Ramos (cell line): Measurements from ENCODE around the gene ZNF3.

Experiments used
- in situ Hi-C: fragments of 300-500 bp; cut with MboI; formaldehyde crosslinking; loops from one replicate; pipeline ENCODE4 v1.14.3; 2022; ENCODE audit warnings: low sequenced_read_pairs; ENCODE audit not compliant: unreplicated experiment

Gene ZNF3

GRCh38 chr7:100081535-100082102 is at the start of gene ZNF3:
Gene ZNF3 (minus strand): TSS chr7:100081723. CDS start chr7:100077357, 4,366 bp downstream.
- in situ Hi-C loops, result no loop called here

GRCh38 chr7:100130608-100131453 is 49.3 kb upstream of the ZNF3 start:
- in situ Hi-C loops, result loop anchor here (5.0 kb wide), 1 partner anchor 276 kb away; no protein-coding TSS in a partner anchor

DNA sequence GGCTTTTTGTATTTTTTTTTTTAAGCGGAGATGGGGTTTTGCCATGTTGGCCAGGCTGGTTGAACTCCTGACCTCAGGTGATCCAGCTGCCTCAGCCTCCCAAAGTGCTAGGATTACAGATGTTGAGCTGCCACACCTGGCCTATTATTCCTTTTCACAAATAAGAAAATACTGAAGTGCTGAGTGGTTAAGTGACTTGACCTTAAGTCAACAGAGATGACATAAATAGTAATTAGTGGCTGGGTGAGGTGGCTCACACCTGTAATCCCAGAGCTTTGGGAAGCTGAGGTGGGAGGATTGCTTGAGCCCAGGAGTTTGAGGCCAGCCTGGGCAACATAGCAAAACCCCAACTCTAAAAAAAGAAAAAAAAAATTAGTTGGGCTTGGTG is 48.7 kb upstream of the ZNF3 start:
- in situ Hi-C loops, result loop anchor here (5.0 kb wide), 1 partner anchor 277 kb away; no protein-coding TSS in a partner anchor

GRCh38 chr7:100128637-100128963 is 47.1 kb upstream of the ZNF3 start:
- in situ Hi-C loops, result loop anchor here (5.0 to 10.0 kb wide), 3 partner anchors 136 to 224 kb away; partner anchors contain the start of gene TRIM4

DNA sequence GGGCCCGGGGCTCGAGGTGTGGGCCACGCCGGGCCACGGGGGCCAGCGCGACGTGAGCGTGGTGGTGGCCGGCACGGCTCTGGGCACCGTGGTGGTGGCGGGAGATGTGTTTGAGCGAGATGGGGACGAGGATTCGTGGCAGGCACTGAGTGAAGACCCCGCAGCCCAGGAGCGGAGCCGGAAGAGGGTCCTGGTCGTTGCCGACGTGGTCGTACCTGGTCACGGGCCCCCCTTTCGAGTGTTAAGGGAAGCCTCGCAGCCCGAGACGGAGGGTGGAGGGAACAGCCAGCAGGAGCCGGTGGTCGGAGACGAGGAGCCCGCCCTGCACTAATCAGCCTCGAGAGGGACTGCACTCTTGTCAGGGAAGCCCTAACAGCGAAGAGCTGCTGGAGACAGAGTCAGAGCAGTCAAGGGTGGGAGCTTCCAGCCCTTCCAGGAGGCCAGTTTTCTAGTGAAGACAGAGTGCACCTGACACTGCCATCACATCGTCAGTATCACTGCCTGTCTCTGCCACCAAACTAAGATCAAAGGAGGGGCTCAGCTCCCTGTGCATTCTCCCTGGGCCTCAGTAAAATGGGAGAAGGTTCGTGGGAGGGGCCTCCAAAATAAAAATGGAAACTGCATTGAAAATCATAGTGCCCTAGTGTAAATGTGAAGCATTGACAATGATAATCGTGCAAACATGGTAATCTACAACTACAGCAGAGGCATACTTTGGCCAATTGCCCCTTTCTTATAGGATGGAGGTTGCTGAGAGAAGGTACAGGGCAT is 46.5 kb upstream of the ZNF3 start:
- in situ Hi-C loops, result loop anchor here (5.0 to 10.0 kb wide), 3 partner anchors 136 to 224 kb away; partner anchors contain the start of gene TRIM4

DNA sequence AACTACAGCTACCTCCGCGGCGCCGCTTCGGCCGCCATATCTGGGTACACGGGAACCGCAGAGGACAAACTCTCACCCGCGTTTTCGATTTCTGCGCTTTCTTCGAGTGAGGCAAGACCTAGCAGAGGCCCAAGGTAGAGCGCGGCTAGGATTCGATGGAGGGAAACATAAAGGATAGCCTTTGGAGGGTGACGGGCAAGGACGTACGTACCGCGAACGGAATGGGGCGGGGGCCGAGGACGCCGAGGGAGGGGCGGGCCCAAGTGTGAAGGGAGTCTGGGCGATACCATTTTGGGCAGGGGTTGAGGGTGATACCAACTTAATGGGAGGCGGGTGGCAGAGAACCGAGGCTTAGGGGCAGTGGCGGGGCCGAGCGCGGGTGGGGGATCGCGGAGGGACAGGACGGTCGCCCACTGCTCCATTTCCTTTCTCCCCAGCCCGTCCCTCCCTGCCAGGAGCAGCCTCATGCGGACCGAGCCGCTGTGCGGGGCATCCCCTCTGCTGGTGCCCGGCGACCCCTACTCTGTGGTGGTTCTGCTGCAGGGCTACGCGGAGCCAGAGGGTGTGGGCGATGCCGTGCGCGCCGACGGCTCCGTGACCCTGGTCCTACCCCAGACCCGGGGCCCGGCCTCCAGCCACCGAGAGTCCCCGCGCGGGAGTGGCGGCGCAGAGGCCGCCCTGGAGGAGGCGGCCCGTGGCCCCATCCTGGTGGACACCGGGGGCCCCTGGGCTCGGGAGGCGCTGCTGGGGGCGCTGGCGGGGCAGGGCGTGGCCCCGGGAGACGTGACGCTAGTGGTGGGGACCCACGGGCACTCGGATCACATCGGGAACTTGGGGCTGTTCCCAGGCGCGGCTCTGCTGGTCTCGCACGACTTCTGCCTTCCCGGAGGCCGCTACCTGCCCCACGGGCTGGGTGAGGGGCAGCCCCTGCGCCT is 45.7 kb upstream of the ZNF3 start, which contains the start of gene MBLAC1:
TSS of gene MBLAC1 (plus strand) at position 37 of the 935 bp plus-strand sequence. CDS start at position 466, 429 bp downstream.
- in situ Hi-C loops, result loop anchor here (5.0 to 10.0 kb wide), 3 partner anchors 135 to 225 kb away; partner anchors contain the start of gene TRIM4

- in situ Hi-C loops, result loop anchor here (5.0 to 10.0 kb wide), 3 partner anchors 134 to 226 kb away; partner anchors contain the start of gene TRIM4
These were observed 44.9 kb upstream of the ZNF3 start for GRCh38 chr7:100126239-100126930.

DNA sequence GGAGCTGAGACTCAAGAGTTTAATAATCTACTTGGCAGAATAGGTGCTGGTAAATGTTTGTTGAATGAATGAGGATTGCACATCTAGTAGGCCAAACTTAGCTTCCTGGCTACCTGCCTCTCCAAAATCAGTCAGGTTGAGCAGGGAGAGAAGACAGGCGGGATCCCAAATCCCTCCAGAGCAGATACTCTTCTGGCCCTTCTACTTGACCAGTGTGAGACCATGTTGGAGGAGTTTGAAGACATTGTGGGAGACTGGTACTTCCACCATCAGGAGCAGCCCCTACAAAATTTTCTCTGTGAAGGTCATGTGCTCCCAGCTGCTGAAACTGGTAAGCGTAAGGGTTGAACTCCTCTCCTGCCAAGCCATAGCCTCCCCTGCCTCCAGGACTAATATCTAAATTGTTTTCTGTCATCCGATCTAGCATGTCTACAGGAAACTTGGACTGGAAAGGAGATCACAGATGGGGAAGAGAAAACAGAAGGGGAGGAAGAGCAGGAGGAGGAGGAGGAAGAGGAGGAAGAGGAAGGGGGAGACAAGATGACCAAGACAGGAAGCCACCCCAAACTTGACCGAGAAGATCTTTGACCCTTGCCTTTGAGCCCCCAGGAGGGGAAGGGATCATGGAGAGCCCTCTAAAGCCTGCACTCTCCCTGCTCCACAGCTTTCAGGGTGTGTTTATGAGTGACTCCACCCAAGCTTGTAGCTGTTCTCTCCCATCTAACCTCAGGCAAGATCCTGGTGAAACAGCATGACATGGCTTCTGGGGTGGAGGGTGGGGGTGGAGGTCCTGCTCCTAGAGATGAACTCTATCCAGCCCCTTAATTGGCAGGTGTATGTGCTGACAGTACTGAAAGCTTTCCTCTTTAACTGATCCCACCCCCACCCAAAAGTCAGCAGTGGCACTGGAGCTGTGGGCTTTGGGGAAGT is 43.0 kb upstream of the ZNF3 start:
- in situ Hi-C loops, result loop anchor here (5.0 to 10.0 kb wide), 3 partner anchors 132 to 228 kb away; partner anchors contain the start of gene TRIM4

GRCh38 chr7:100122568-100122967 is 41.0 kb upstream of the ZNF3 start:
- in situ Hi-C loops, result loop anchor here (10.0 kb wide), 1 partner anchor 208 kb away; the partner anchor contains the start of gene TRIM4

GRCh38 chr7:100122067-100122466 is 40.5 kb upstream of the ZNF3 start:
- in situ Hi-C loops, result loop anchor here (10.0 kb wide), 1 partner anchor 207 kb away; the partner anchor contains the start of gene TRIM4

DNA sequence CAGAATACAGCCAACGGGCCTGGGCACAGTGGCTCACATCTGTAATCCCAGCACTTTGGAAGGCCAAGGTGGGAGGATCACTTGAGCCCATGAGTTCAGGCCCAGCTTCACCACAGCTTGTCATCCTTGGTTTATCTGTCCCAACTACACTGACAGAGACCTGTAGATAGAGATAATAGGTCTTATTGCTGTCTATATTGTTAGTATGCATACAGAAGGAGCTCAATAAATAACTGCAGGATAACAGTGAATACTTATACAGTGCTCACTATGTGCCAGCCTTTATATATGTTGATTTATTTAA is 39.2 kb upstream of the ZNF3 start:
- in situ Hi-C loops, result loop anchor here (10.0 kb wide), 1 partner anchor 206 kb away; the partner anchor contains the start of gene TRIM4

- in situ Hi-C loops, result loop anchor here (10.0 kb wide), 1 partner anchor 205 kb away; the partner anchor contains the start of gene TRIM4
These were observed 38.6 kb upstream of the ZNF3 start for GRCh38 chr7:100119970-100120732.

- in situ Hi-C loops, result no loop called here
These were observed 37.8 kb upstream of the ZNF3 start, which contains the start of the genes CNPY4 and TAF6 for GRCh38 chr7:100119072-100119969. Gene CNPY4 (plus strand): TSS chr7:100119634. CDS start chr7:100119745, 111 bp downstream. Gene TAF6 (minus strand): TSS chr7:100119358. CDS start chr7:100114209, 5,149 bp downstream.

DNA sequence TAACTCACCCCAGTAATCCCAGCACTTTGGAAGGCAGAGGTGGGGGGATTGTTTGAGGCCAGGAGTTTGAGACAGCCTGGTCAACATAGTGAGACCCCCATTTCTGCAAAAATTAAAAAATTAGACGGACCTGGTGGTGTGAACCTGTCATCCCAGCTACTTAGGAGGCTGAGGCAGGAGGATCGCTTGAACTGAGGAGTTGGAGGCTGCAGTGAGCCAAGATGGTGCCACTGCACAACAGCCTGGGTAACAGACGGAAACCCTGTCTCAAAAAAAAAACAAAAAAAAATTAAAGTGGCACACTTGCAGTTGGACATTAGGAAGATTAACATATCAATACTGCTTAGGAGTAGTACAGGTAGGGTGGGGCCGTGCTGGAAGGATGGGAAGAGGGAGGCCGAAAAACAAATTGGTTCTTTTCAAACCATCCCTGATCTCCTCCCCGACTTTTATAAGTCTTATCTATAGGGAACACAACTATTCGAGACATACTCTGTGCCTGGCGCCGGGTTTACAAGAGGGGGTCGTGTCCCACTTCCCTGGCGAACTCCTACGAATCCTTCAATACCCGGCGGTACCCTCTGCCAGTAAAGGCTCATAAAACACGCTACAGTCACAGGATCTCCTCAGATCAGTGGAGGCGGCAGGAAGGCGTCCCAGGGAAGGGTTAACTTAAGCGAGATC is 37.0 kb upstream of the ZNF3 start:
- in situ Hi-C loops, result no loop called here

DNA sequence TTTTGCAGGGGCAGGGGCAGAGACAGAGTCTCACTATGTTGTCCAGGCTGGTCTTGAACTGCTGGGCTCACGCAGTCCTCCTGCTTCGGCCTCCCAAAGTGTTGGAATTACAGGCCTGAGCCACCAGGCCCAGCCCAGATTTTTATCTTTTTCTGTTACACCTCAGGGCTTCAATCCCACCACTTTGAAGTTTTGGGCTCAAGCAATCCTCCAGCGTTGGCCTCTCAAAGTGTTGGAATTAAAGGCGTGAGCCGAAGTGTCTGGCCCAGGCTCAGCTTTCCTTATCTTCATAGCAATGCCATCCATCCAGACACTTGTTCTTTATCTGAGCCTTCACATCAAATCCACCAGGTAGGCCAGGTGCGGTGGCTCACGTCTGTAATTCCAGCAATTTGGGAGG is 33.5 kb upstream of the ZNF3 start:
- in situ Hi-C loops, result no loop called here
